ENCODE results near the gene SLC26A11.

SLC26A11 gene

GRCh38 chr17:80246726-80247125 is 26.5 kb downstream of the SLC26A11 start:
- DNase-seq (ENCODE audit: extremely low spot score), result no peak
- ChIA-PET POLR2A (no interaction called here), CTCF (no interaction called here)
- no peak for TF ChIP-seq CTCF (IDR thresholded peaks at IDR 0.05; ENCODE audit: control extremely low read depth, extremely low read depth, low read depth, missing control alignments)

DNA sequence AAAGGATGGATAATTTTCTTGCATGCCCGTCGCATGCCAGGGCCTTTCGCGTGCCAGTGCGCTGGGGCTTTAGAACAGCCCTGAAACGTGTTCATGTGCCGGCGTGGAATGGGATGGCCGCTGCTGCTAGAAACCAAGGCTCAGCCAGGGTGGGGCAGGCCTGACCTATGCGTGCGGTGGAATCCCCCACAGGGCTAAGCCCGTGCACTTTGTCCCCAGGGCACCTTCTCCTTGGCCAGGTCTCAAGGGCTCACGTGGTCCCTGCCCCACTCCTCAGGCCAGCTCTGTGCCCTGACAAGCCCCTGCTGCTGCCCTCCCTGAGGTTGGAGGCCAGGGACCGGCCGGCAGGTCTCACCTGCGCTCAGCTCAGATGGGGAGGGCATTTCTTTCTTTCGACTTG is 27.3 kb downstream of the SLC26A11 start:
- CTCF ChIA-PET, result no interaction called here
- no peak for TF ChIP-seq CTCF (IDR thresholded peaks at IDR 0.05; ENCODE audit: control extremely low read depth, extremely low read depth, low read depth, missing control alignments)
- DNase-seq (ENCODE audit: extremely low spot score), result no peak
- POLR2A ChIA-PET, result no interaction called here

GRCh38 chr17:80248001-80248893 is 28.0 kb downstream of the SLC26A11 start:
- DNase-seq (ENCODE audit: extremely low spot score), result no peak
- CTCF ChIA-PET, result interaction anchor here (1.0 to 1.2 kb wide), 2 partner anchors 11 to 92 kb away, joined by 3 read pairs; no protein-coding TSS in a partner anchor
- POLR2A ChIA-PET, result no interaction called here
- no peak for TF ChIP-seq CTCF (IDR thresholded peaks at IDR 0.05; ENCODE audit: control extremely low read depth, extremely low read depth, low read depth, missing control alignments)

- TF ChIP-seq CTCF (IDR thresholded peaks at IDR 0.05; ENCODE audit: control extremely low read depth, extremely low read depth, low read depth, missing control alignments), result no peak
- ChIA-PET POLR2A (no interaction called here), CTCF (interaction anchor here (1.0 to 1.2 kb wide), 2 partner anchors 12 to 93 kb away, joined by 3 read pairs; no protein-coding TSS in a partner anchor)
- DNase-seq (ENCODE audit: extremely low spot score), result no peak
Measured at GRCh38 chr17:80248894-80249710, 28.9 kb downstream of the SLC26A11 start.

DNA sequence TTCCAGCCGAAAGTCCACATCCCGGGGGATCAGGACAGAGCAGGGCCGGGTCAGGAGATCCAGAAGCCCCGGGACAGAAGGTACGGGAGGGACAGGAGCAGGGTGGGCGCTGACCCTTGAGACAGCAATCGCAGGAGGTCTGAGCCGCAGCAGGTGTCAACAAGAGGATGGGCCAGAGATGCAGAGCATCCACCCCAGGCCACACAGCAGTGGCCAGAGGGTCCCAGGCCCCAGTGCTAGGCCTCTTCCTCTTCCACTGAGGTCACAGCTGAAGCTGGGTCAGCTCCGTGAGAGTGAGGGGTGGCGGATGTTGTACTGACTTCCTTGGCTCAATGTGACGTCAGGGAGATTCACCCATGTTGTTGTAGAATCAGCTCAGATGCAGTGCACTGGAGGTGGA is 31.7 kb downstream of the SLC26A11 start:
- TF ChIP-seq CTCF (IDR thresholded peaks at IDR 0.05; ENCODE audit: control extremely low read depth, extremely low read depth, low read depth, missing control alignments), result no peak
- ChIA-PET POLR2A (interaction anchor here (1.1 kb wide), 1 partner anchor 49 kb away, joined by 3 read pairs; no protein-coding TSS in a partner anchor), CTCF (interaction anchor here (0.8 to 2.5 kb wide), 8 partner anchors 9 to 243 kb away, joined by 3 to 25 read pairs (median 4); partner anchors contain the start of gene GAA)
- DNase-seq (ENCODE audit: extremely low spot score), result no peak

DNA sequence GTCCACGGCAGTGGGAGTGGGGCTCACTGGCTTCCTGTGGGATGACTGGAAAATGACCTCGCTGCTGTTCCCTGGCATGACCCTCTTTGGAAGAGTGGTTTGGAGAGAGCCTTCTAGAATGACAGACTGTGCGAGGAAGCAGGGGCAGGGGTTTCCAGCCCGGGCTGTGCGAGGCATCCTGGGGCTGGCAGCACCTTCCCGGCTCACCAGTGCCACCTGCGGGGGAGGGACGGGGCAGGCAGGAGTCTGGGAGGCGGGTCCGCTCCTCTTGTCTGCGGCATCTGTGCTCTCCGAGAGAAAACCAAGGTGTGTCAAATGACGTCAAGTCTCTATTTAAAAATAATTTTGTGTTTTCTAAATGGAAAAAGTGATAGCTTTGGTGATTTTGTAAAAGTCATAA is 32.6 kb downstream of the SLC26A11 start:
- peak; percentile 82 for DNase-seq (ENCODE audit: extremely low spot score)
- ChIA-PET CTCF (interaction anchor here (0.8 to 2.5 kb wide), 5 partner anchors 10 to 151 kb away, joined by 3 to 25 read pairs (median 4); partner anchors contain the start of gene GAA), POLR2A (interaction anchor here (1.1 kb wide), 1 partner anchor 50 kb away, joined by 3 read pairs; no protein-coding TSS in a partner anchor)
- peak; percentile 68 for TF ChIP-seq CTCF (IDR thresholded peaks at IDR 0.05; ENCODE audit: control extremely low read depth, extremely low read depth, low read depth, missing control alignments)
